ENCODE results near the gene MAST2.

Gene MAST2

GRCh38 chr1:45880930-45881329 is 77.5 kb downstream of the MAST2 start:
- no peaks in the 10 kb centered on the region for H3K36me3 ChIP-seq (ENCODE audit: control insufficient read depth in 1 of 2, insufficient read depth in 2 of 2, low read length in 2 of 2)
- H3K9me3 ChIP-seq (ENCODE audit: control insufficient read depth in 1 of 2, low read length in 2 of 2), result no peaks in the 10 kb centered on the region
- H3K27me3 ChIP-seq (ENCODE audit: low read depth, low read length), result no peaks in the 10 kb centered on the region
- H3K4me3 ChIP-seq (ENCODE audit: low read depth in 1 of 2, low read length in 2 of 2), result no peak overlapping the region
- no peak overlapping the region for H3K27ac ChIP-seq (ENCODE audit: low read length)
- H3K4me1 ChIP-seq (ENCODE audit: control insufficient read depth in 1 of 2, insufficient read depth in 2 of 2, low read length in 2 of 2), result no peaks in the 10 kb centered on the region

- H3K4me1 ChIP-seq (ENCODE audit: control insufficient read depth in 1 of 2, insufficient read depth in 2 of 2, low read length in 2 of 2), result no peaks in the 10 kb centered on the region
- no peaks in the 10 kb centered on the region for H3K36me3 ChIP-seq (ENCODE audit: control insufficient read depth in 1 of 2, insufficient read depth in 2 of 2, low read length in 2 of 2)
- H3K4me3 ChIP-seq (ENCODE audit: low read depth in 1 of 2, low read length in 2 of 2), result no peak overlapping the region
- H3K27me3 ChIP-seq (ENCODE audit: low read depth, low read length), result no peaks in the 10 kb centered on the region
- H3K9me3 ChIP-seq (ENCODE audit: control insufficient read depth in 1 of 2, low read length in 2 of 2), result no peaks in the 10 kb centered on the region
- H3K27ac ChIP-seq (ENCODE audit: low read length), result no peak overlapping the region
Measured at GRCh38 chr1:45883658-45884057, 80.2 kb downstream of the MAST2 start.

- Histone ChIP-seq H3K27me3 (ENCODE audit: low read depth, low read length) (no peaks in the 10 kb centered on the region), H3K4me1 (ENCODE audit: control insufficient read depth in 1 of 2, insufficient read depth in 2 of 2, low read length in 2 of 2) (no peaks in the 10 kb centered on the region), H3K9me3 (ENCODE audit: control insufficient read depth in 1 of 2, low read length in 2 of 2) (no peaks in the 10 kb centered on the region), H3K27ac (ENCODE audit: low read length) (no peak overlapping the region), H3K36me3 (ENCODE audit: control insufficient read depth in 1 of 2, insufficient read depth in 2 of 2, low read length in 2 of 2) (no peaks in the 10 kb centered on the region), H3K4me3 (ENCODE audit: low read depth in 1 of 2, low read length in 2 of 2) (no peak overlapping the region)
Measured at GRCh38 chr1:45884700-45885099, 81.3 kb downstream of the MAST2 start.

GRCh38 chr1:45886229-45886628 is 82.8 kb downstream of the MAST2 start:
- Histone ChIP-seq H3K4me3 (ENCODE audit: low read depth in 1 of 2, low read length in 2 of 2) (no peak overlapping the region), H3K9me3 (ENCODE audit: control insufficient read depth in 1 of 2, low read length in 2 of 2) (no peaks in the 10 kb centered on the region), H3K27me3 (ENCODE audit: low read depth, low read length) (no peaks in the 10 kb centered on the region), H3K27ac (ENCODE audit: low read length) (no peak overlapping the region), H3K36me3 (ENCODE audit: control insufficient read depth in 1 of 2, insufficient read depth in 2 of 2, low read length in 2 of 2) (no peaks in the 10 kb centered on the region), H3K4me1 (ENCODE audit: control insufficient read depth in 1 of 2, insufficient read depth in 2 of 2, low read length in 2 of 2) (no peaks in the 10 kb centered on the region)

- Histone ChIP-seq H3K4me3 (ENCODE audit: low read depth in 1 of 2, low read length in 2 of 2) (no peak overlapping the region), H3K27me3 (ENCODE audit: low read depth, low read length) (no peaks in the 10 kb centered on the region), H3K36me3 (ENCODE audit: control insufficient read depth in 1 of 2, insufficient read depth in 2 of 2, low read length in 2 of 2) (no peaks in the 10 kb centered on the region), H3K4me1 (ENCODE audit: control insufficient read depth in 1 of 2, insufficient read depth in 2 of 2, low read length in 2 of 2) (peaks cover 0 to 3% of the 10 kb centered on the region in 2 donors), H3K9me3 (ENCODE audit: control insufficient read depth in 1 of 2, low read length in 2 of 2) (no peaks in the 10 kb centered on the region), H3K27ac (ENCODE audit: low read length) (no peak overlapping the region)
Measured at GRCh38 chr1:45887156-45887842, 83.9 kb downstream of the MAST2 start.

- no peaks in the 10 kb centered on the region for H3K9me3 ChIP-seq (ENCODE audit: control insufficient read depth in 1 of 2, low read length in 2 of 2)
- no peaks in the 10 kb centered on the region for H3K27me3 ChIP-seq (ENCODE audit: low read depth, low read length)
- H3K36me3 ChIP-seq (ENCODE audit: control insufficient read depth in 1 of 2, insufficient read depth in 2 of 2, low read length in 2 of 2), result no peaks in the 10 kb centered on the region
- peaks cover 0 to 3% of the 10 kb centered on the region in 2 donors for H3K4me1 ChIP-seq (ENCODE audit: control insufficient read depth in 1 of 2, insufficient read depth in 2 of 2, low read length in 2 of 2)
- H3K27ac ChIP-seq (ENCODE audit: low read length), result no peak overlapping the region
- H3K4me3 ChIP-seq (ENCODE audit: low read depth in 1 of 2, low read length in 2 of 2), result no peak overlapping the region
Measured at GRCh38 chr1:45890078-45890477, 86.7 kb downstream of the MAST2 start.

GRCh38 chr1:45891087-45891486 is 87.7 kb downstream of the MAST2 start:
- Histone ChIP-seq H3K4me1 (ENCODE audit: control insufficient read depth in 1 of 2, insufficient read depth in 2 of 2, low read length in 2 of 2) (peaks cover 0 to 3% of the 10 kb centered on the region in 2 donors), H3K4me3 (ENCODE audit: low read depth in 1 of 2, low read length in 2 of 2) (no peak overlapping the region), H3K27ac (ENCODE audit: low read length) (no peak overlapping the region), H3K27me3 (ENCODE audit: low read depth, low read length) (no peaks in the 10 kb centered on the region), H3K9me3 (ENCODE audit: control insufficient read depth in 1 of 2, low read length in 2 of 2) (no peaks in the 10 kb centered on the region), H3K36me3 (ENCODE audit: control insufficient read depth in 1 of 2, insufficient read depth in 2 of 2, low read length in 2 of 2) (no peaks in the 10 kb centered on the region)

GRCh38 chr1:45892068-45892785 is 88.8 kb downstream of the MAST2 start:
- H3K4me1 ChIP-seq (ENCODE audit: control insufficient read depth in 1 of 2, insufficient read depth in 2 of 2, low read length in 2 of 2), result peaks cover 0 to 3% of the 10 kb centered on the region in 2 donors
- no peaks in the 10 kb centered on the region for H3K27me3 ChIP-seq (ENCODE audit: low read depth, low read length)
- H3K4me3 ChIP-seq (ENCODE audit: low read depth in 1 of 2, low read length in 2 of 2), result no peak overlapping the region
- H3K9me3 ChIP-seq (ENCODE audit: control insufficient read depth in 1 of 2, low read length in 2 of 2), result no peaks in the 10 kb centered on the region
- H3K36me3 ChIP-seq (ENCODE audit: control insufficient read depth in 1 of 2, insufficient read depth in 2 of 2, low read length in 2 of 2), result no peaks in the 10 kb centered on the region
- H3K27ac ChIP-seq (ENCODE audit: low read length), result peak overlapping the region; percentile 78

- H3K4me1 ChIP-seq (ENCODE audit: control insufficient read depth in 1 of 2, insufficient read depth in 2 of 2, low read length in 2 of 2), result peaks cover 0 to 3% of the 10 kb centered on the region in 2 donors
- H3K36me3 ChIP-seq (ENCODE audit: control insufficient read depth in 1 of 2, insufficient read depth in 2 of 2, low read length in 2 of 2), result no peaks in the 10 kb centered on the region
Measured at GRCh38 chr1:45894331-45894730, 90.9 kb downstream of the MAST2 start.

GRCh38 chr1:45894921-45895320 is 91.5 kb downstream of the MAST2 start:
- no peaks in the 10 kb centered on the region for H3K27me3 ChIP-seq (ENCODE audit: low read depth, low read length)
- no peak overlapping the region for H3K4me3 ChIP-seq (ENCODE audit: low read depth in 1 of 2, low read length in 2 of 2)
- no peaks in the 10 kb centered on the region for H3K9me3 ChIP-seq (ENCODE audit: control insufficient read depth in 1 of 2, low read length in 2 of 2)
- H3K4me1 ChIP-seq (ENCODE audit: control insufficient read depth in 1 of 2, insufficient read depth in 2 of 2, low read length in 2 of 2), result peaks cover 0 to 3% of the 10 kb centered on the region in 2 donors
- no peak overlapping the region for H3K27ac ChIP-seq (ENCODE audit: low read length)
- H3K36me3 ChIP-seq (ENCODE audit: control insufficient read depth in 1 of 2, insufficient read depth in 2 of 2, low read length in 2 of 2), result no peaks in the 10 kb centered on the region

More at GRCh38 chr1:45894331-45894730, 90.9 kb downstream of the MAST2 start:
- Histone ChIP-seq H3K27me3 (ENCODE audit: low read depth, low read length) (no peaks in the 10 kb centered on the region), H3K27ac (ENCODE audit: low read length) (no peak overlapping the region), H3K4me3 (ENCODE audit: low read depth in 1 of 2, low read length in 2 of 2) (no peak overlapping the region), H3K9me3 (ENCODE audit: control insufficient read depth in 1 of 2, low read length in 2 of 2) (no peaks in the 10 kb centered on the region)

- no peak overlapping the region for H3K4me3 ChIP-seq (ENCODE audit: low read depth in 1 of 2, low read length in 2 of 2)
- no peaks in the 10 kb centered on the region for H3K27me3 ChIP-seq (ENCODE audit: low read depth, low read length)
- H3K27ac ChIP-seq (ENCODE audit: low read length), result no peak overlapping the region
- peaks cover 0 to 3% of the 10 kb centered on the region in 2 donors for H3K4me1 ChIP-seq (ENCODE audit: control insufficient read depth in 1 of 2, insufficient read depth in 2 of 2, low read length in 2 of 2)
- no peaks in the 10 kb centered on the region for H3K36me3 ChIP-seq (ENCODE audit: control insufficient read depth in 1 of 2, insufficient read depth in 2 of 2, low read length in 2 of 2)
- H3K9me3 ChIP-seq (ENCODE audit: control insufficient read depth in 1 of 2, low read length in 2 of 2), result no peaks in the 10 kb centered on the region
Measured at GRCh38 chr1:45895406-45895805, 92.0 kb downstream of the MAST2 start.

All from muscle layer of duodenum (tissue), 2 donors.